AG04450 (cell line): ENCODE data around the gene VDAC1. TPM values are rescaled to one million over a fixed set of nuclear protein-coding genes. Genes with fewer than 3 reads are reported as not detected.
"Not testable (repeated sequence)": the region's sequence is repeated elsewhere in the genome, so short reads cannot be mapped to it uniquely, and the experiment has no call there.

ENCODE experiments used
- CTCF ChIA-PET: fragments of 300-600, 350-600 bp; formaldehyde crosslinking; extraction: SDS; loops from one replicate; lab custom pipeline; 2022; ENCODE audit warnings: antibody characterized with exemption, inconsistent platforms; lab: Charles Lee
- POLR2A ChIA-PET: fragments of 350-600 bp; formaldehyde crosslinking; extraction: SDS; loops from one replicate; lab custom pipeline; 2021; ENCODE audit warnings: antibody characterized with exemption, inconsistent platforms; lab: Yijun Ruan, JAX
- DNase-seq: peaks from one replicate; pipeline ENCODE4 v3.0.0-alpha.2; 2011; ENCODE audit warnings: low read depth, low spot score
- H3K27ac ChIP-seq: one replicate; pipeline ENCODE4 v1.5.1; 2012; ENCODE audit warnings: low read depth, low read length, control low read depth
- H3K27me3 ChIP-seq: one replicate; pipeline ENCODE4 v1.6.0; 2012; ENCODE audit warnings: low read length; ENCODE audit not compliant: control insufficient read depth, insufficient read depth
- H3K4me3 ChIP-seq: 2 replicates; pipeline ENCODE4 v1.5.1; 2011; ENCODE audit warnings: mild to moderate bottlenecking, low read depth, low read length, control low read depth
- H3K9me3 ChIP-seq: 2 replicates; pipeline ENCODE4 v1.5.1; 2012; ENCODE audit warnings: low read length; ENCODE audit not compliant: control insufficient read depth, insufficient read depth
- polyA plus RNA-seq: library from polyadenylated mRNA; depleted of rRNA; stranded (reverse); fragments of >200 nt; gene quantifications from 2 replicates; pipeline ENCODE4 v1.2.3, GENCODE V29; 2011
- TF ChIP-seq, protein P1 (sequence below): IDR thresholded peaks from 2 replicates; pipeline ENCODE4 v1.5.1; 2011; ENCODE audit warnings: low read depth, low read length, control low read depth, inconsistent platforms

Gene VDAC1
- polyA plus RNA-seq, 1 experiment, result 262 TPM

DNA sequence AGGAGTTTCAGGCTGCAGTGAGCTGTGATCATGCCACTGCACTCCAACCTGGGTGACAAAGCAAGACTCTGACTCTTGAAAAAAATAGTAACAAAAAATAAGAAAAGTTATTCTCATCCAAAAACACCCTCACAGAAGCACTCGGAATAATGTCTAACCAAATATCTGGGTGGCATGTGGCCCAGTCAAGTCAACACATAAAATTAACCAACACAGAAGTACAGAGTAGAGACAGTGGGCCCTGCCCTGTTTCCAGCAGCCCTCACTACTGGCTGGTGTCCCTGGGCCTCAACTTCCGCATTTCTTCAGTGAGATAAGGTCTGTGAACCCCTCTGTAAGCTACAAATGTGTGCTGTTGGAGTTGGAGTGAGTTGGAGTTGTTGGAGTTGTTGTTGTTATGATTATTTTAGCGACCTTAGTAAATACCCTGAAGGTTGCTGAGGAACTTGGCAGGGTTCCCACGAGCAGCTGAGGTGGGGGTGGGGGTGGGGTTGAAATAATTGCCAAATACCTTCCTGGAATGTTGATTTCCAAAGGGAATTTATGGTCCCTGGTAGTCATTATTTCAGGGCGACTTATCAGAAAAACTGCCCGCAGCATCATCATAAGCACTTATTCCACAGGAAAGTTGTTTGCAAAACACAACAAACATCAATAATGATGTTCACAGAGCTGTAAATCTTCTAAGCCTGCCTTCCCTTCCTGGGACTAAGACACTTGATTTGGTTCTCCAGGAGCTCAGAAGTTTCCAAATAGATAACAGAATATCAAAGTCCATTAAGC is 66.5 kb downstream of the VDAC1 start:
- Histone ChIP-seq H3K27me3 (peaks cover 24% of the 10 kb centered on the region), H3K4me3 (no peak overlapping the region), H3K9me3 (peaks cover 12% of the 10 kb centered on the region), H3K27ac (no peak overlapping the region)
- DNase-seq, result no peak
- TF ChIP-seq, protein P1, sequence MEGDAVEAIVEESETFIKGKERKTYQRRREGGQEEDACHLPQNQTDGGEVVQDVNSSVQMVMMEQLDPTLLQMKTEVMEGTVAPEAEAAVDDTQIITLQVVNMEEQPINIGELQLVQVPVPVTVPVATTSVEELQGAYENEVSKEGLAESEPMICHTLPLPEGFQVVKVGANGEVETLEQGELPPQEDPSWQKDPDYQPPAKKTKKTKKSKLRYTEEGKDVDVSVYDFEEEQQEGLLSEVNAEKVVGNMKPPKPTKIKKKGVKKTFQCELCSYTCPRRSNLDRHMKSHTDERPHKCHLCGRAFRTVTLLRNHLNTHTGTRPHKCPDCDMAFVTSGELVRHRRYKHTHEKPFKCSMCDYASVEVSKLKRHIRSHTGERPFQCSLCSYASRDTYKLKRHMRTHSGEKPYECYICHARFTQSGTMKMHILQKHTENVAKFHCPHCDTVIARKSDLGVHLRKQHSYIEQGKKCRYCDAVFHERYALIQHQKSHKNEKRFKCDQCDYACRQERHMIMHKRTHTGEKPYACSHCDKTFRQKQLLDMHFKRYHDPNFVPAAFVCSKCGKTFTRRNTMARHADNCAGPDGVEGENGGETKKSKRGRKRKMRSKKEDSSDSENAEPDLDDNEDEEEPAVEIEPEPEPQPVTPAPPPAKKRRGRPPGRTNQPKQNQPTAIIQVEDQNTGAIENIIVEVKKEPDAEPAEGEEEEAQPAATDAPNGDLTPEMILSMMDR, result no peak
- POLR2A ChIA-PET, result interaction anchor here (0.6 kb wide), 1 partner anchor 214 kb away, joined by 5 read pairs; no protein-coding TSS in a partner anchor
- CTCF ChIA-PET, result interaction anchor here (0.6 to 1.5 kb wide), 3 partner anchors 12 to 476 kb away, joined by 3 to 4 read pairs (median 3); no protein-coding TSS in a partner anchor

DNA sequence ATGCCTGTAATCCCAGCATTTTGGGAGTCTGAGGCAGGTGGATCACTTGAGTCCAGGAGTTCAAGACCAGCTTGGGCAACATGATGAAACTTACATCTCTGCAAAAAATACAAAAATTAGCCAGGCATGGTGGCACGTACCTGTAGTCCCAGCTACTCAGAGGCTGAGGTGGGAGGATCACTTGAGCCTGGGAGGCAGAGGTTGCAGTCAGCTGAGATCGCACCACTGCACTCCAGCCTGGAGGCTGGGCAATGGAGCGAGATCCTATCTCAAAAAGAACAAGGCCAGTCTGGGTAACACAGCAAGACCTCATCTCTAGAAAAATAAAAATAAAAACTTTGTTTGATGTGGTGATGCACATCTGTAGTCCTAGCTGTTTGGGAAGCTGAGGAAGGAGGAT is 67.1 kb downstream of the VDAC1 start:
- not testable (repeated sequence) for H3K4me3 ChIP-seq, DNase-seq, H3K27ac ChIP-seq
- ChIA-PET CTCF (interaction anchor here (0.6 kb wide), 1 partner anchor 42 kb away, joined by 3 read pairs; no protein-coding TSS in a partner anchor), POLR2A (interaction anchor here (0.6 kb wide), 1 partner anchor 213 kb away, joined by 5 read pairs; no protein-coding TSS in a partner anchor)
- H3K27me3 ChIP-seq, result peaks cover 23% of the 10 kb centered on the region
- H3K9me3 ChIP-seq, result peaks cover 12% of the 10 kb centered on the region

DNA sequence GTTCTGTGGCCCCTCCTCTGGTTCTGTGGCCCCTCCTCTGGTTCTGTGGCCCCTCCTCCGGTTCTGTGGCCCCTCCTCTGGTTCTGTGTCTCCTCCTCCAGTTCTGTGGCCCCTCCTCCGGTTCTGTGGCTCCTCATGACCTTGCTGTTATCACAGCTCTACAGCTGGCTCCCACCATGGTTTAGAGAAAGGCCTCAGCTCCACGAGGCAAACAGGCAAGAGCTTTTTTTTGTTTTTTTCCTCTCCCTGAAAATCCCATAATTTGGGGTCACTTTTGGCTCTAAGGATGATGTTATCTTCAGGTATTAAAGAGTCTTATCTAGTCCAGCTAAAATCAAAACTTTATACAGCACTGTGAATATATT is 68.1 kb downstream of the VDAC1 start:
- CTCF ChIA-PET, result no interaction called here
- TF ChIP-seq, protein P1, result no peak
- peaks cover 12% of the 10 kb centered on the region for H3K9me3 ChIP-seq

DNA sequence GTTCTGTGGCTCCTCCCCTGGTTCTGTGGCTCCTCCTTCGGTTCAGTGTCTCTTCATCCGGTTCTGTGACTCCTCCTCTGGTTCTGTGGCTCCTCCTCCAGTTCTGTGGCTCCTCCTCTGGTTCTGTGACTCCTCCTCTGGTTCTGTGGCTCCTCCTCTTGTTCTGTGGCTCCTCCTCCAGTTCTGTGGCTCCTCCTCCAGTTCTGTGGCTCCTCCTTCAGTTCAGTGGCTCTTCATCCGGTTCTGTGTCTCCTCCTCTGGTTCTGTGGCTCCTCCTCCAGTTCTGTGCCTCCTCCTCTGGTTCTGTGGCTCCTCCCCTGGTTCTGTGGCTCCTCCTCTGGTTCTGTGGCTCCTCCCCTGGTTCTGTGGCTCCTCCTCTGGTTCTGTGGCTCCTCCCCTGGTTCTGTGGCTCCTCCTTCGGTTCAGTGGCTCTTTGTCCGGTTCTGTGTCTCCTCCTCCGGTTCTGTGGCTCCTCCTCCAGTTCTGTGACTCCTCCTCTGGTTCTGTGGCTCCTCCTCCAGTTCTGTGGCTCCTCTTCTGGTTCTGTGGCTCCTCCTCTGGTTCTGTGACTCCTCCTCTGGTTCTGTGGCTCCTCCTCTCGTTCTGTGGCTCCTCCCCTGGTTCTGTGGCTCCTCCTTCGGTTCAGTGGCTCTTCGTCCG is 68.7 kb downstream of the VDAC1 start:
- H3K27ac ChIP-seq, POLR2A ChIA-PET, DNase-seq, H3K4me3 ChIP-seq, CTCF ChIA-PET: not testable (repeated sequence)
- peaks cover 17% of the 10 kb centered on the region for H3K27me3 ChIP-seq
- H3K9me3 ChIP-seq, result peaks cover 12% of the 10 kb centered on the region

More for the DNA sequence above, 68.1 kb downstream of the VDAC1 start:
- POLR2A ChIA-PET, result no interaction called here
- DNase-seq, result no peak
- Histone ChIP-seq H3K27me3 (peaks cover 20% of the 10 kb centered on the region), H3K27ac (no peak overlapping the region), H3K4me3 (no peak overlapping the region)

DNA sequence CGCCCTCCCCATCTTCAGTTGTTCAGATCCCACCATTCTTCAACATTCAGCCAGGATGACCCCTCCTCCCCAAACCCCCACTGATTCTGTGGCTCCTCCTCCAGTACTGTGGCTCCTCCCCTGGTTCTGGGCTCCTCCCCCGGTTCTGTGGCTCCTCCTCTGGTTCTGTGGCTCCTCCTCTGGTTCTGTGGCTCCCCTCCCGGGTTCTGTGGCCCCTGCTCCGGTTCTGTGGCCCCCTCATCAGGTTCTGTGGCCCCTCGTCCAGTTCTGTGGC is 69.2 kb downstream of the VDAC1 start:
- ChIA-PET CTCF (no interaction called here), POLR2A (no interaction called here)
- Histone ChIP-seq H3K27me3 (peaks cover 17% of the 10 kb centered on the region), H3K9me3 (peaks cover 12% of the 10 kb centered on the region), H3K4me3 (no peak overlapping the region), H3K27ac (no peak overlapping the region)
- DNase-seq, result no peak
- TF ChIP-seq, protein P1, result no peak
